Measurements from ENCODE around the gene SSC4D.
"Not testable (repeated sequence)": the region's sequence is repeated elsewhere in the genome, so short reads cannot be mapped to it uniquely, and the experiment has no call there.

Gene SSC4D

GRCh38 chr7:76421097-76421496 lies 11.6 kb upstream of the SSC4D start:
- DNase-seq (ENCODE audit: low read depth) = peak; percentile 92

GRCh38 chr7:76417654-76418310 lies 8.3 kb upstream of the SSC4D start:
- DNase-seq (ENCODE audit: low read depth) = not testable (repeated sequence)

- no peak for DNase-seq (ENCODE audit: low read depth)
Measured at GRCh38 chr7:76412249-76412648, 2.8 kb upstream of the SSC4D start.

DNA sequence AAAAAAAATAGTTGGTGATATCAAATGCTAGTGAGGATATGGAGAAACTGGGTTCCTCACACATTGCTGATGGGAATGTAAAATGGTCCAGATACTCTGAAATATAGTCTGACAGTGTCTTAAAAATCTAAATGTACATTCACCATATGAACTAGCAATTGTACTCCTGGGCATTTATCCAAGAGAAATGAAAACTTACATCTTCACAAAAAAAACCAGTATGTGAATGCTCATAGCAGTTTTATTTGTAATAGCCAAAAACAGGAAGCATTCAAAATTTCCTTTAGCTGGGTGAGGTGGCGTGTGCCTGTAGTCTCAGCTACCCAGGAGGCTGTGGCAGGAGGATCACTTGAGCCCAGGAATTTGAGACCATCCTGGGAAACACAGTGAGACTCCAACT lies 2.1 kb upstream of the SSC4D start:
- no peak for DNase-seq (ENCODE audit: low read depth)

DNA sequence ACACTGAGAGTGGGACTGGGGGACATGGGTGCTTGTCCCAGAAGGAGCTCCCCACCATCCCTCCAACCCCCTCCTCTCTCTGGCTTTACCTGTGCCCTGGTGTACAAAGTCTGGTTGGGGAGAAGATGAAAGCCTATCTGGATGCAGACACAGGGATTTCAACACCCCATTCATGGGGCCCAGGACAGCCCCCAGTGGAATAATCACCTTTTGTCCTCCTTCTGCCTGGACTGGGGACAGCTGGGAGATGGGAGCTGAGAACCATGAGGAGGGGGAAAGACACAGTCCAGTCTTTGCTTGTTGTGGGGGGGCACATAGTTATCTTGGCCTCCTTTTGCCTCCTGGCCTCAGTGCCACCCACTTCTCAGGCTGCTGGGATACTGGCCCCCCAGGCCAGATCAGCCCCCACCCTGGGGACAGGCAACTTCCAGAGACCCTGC lies 1.4 kb downstream of the SSC4D start:
- DNase-seq (ENCODE audit: low read depth) = no peak

DNA sequence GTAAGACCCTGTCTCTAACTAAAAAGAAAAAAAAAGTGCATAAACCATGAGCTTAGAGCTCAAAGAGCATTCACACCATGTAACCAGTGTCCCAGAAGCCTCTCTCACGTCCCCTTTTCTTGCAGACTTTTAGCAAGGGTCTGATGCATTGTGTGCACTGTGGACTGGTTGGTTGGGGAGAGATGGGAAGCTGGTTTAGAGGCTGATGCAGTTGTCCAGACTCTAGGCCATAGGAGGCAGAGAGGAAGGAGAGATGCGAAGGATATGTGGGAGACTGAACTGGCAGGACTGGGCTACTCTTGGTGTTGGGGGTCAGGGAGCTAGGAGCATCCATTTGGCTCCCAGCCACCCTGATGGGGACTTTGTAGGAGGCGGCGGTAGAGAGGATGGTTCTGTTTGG lies 1.8 kb downstream of the SSC4D start:
- DNase-seq (ENCODE audit: low read depth) = no peak

GRCh38 chr7:76405738-76406137 lies 3.8 kb downstream of the SSC4D start:
- no peak for DNase-seq (ENCODE audit: low read depth)

DNA sequence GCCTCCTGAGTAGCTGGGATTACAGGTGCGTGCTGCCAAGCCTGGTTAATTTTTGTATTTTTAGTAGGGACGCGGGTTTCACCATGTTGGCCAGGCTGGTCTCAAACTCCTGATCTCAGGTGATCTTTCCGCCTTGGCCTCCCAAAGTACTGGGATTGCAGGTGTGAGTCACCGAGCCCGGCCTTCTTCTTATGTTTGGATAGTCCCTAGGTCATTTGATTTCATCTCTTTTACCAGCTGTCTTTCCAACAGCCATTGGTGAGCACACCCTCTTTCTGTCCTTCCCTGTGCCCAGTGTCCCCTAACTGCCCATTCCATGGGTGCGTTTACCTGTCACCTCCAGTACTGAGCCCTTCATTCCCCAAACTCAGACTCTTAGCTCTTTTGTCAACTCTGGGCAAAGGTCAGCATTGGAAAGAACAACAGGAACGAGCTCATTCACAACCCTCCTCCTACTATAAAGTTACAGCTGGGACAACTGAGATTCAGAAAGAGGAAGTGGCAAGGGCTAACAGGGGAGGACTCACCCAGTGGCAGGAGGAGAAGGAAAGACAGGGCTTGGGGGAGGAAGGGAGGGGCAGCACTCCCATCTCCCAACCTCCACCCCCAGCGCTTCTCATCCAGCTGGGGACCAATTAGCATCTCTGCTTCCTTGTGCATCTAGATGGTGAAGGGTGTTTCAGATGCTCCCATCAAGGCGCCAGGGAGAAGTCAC lies 5.6 kb downstream of the SSC4D start:
- no peak for DNase-seq (ENCODE audit: low read depth)

DNA sequence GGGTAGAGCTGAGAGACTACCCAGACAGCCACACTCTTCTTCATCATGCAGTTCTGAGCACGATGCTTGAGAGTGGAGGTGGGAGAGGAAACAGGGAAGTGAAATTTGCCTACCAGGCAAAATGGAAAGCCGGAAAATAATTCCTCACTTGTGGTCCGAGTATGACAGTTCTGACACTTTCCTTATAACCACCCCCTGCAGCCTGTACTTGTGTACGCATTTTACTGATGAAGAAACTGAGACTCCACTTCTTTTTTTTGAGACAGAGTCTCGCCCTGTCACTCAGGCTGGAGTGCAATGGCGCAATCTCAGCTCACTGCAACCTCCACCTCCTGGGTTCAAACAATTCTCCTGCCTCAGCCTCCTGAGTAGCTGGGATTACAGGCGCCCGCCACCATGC lies 6.4 kb downstream of the SSC4D start:
- not testable (repeated sequence) for DNase-seq (ENCODE audit: low read depth)

DNA sequence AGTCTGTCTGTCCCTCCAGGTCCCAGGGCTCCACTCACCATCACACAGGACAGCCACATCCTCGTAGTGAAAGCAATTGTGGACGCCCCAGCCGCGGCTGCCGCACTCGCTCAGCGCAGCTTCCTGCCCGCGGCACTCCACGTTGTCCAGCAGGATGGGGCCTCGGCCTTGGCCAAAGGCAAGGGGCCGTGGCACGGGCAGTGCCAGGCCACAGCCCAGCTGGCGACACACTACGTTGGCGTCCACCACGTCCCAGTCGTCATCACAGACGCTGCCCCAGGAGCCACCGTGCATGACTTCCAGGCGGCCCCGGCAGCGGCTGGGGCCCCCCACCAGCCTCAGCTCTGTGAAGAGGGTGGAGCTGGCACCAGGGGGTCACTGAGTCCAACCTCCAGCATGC lies 9.2 kb downstream of the SSC4D start:
- no peak for DNase-seq (ENCODE audit: low read depth)

- no peak for DNase-seq (ENCODE audit: low read depth)
Measured at GRCh38 chr7:76397409-76398183, 11.9 kb downstream of the SSC4D start.

GRCh38 chr7:76396864-76397263 lies 12.6 kb downstream of the SSC4D start:
- DNase-seq (ENCODE audit: low read depth) = no peak

DNA sequence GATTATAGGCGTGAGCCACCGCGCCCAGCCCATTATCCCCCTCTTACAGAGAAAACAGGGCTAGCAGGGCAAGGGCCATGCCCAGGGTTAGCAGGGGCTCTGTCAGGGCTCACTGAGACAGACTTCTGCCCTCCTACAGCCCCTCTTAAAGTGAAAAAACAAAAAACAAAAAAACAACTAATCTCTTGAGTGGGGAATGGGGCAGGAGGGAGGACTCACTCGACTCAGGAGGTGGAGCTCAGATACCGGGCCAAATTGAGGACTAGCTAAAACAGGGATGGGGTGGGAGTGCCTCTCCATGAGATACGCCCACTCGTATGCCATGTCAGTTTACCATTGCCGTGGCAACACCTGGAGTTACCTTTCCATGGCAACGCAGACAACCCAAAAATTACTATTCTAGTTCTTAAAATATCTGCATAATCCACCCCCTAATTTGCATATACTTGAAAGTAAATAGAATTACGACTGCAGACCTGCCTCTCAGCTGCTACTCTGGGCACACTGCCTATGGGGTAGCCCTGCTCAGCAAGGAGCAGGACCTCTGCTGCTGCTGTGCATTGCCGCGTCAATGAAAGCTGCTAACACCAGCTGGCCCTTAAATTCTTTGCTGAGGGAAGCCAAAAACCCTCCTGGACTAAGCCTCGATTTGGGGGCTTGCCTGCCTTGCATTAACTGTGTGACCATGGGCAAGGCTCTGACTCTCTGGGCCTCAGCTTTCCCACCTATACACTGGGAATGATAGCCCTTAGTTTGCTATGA lies 13.4 kb downstream of the SSC4D start:
- DNase-seq (ENCODE audit: low read depth) = no peak

DNA sequence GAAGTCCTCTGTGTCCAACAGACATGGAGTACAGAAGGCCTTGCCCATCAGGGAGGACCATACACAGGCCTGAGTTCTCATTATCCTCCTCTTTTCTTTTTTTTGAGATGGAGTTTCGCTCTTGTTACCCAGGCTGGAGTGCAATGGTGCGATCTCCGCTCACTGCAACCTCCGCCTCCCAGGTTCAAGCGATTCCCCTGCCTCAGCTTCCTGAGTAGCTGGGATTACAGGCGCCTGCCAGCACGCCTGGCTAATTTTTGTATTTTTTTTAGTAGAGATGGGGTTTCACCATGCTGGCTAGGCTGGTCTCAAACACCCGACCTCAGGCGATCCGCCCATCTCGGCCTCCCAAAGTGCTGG lies 13.9 kb downstream of the SSC4D start:
- DNase-seq (ENCODE audit: low read depth) = not testable (repeated sequence)

GRCh38 chr7:76394957-76395356 lies 14.5 kb downstream of the SSC4D start:
- no peak for DNase-seq (ENCODE audit: low read depth)

DNA sequence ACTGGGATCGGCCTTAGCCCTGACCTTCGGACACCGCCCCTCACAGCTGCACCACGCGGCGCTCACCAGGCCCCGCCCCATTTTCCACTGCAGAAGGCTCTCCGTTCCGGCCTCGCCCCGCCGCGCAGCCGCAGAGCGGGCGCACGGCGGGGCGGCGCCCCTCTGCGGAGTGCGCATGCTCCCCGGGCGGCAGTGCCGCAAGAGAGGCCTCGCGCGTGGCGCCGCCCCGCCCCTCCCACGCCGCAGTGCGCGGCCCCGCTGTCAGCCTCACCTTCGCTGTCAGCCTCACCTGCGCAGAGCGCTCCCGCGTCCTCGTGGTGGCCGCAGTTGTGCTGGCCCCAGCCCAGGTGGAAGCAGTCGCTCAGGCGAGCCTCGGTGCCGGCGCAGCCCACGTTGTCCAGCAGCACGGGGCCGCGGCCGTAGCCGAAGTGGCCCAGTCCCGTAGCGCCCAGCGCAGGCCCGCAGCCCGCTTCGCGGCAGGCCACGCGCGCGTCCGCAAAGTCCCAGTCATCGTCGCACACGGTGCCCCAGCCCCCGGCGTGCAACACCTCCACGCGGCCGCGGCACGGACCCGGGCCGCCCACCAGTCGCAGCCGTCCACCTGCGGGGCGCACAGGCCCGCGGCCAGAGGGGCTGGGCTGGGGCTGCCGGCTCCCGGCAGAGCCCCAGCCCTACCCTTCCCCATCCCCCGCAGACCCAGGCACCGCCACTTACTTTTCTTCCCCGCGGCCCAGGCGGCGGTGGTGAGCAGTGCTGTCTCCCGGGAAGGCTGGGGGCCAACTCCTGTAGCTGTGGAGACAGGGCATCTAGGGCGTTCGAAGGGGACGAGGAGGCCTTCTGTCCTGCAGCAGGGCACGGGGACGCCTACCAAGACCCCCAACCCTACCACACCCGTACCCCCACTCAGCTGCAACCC lies 16.1 kb downstream of the SSC4D start:
- DNase-seq (ENCODE audit: low read depth) = peak; percentile 69

- DNase-seq (ENCODE audit: low read depth) = no peak
Measured at GRCh38 chr7:76392531-76393115, 16.9 kb downstream of the SSC4D start.

- no peak for DNase-seq (ENCODE audit: low read depth)
Measured at GRCh38 chr7:76390092-76390491, 19.4 kb downstream of the SSC4D start.

- not testable (repeated sequence) for DNase-seq (ENCODE audit: low read depth)
Measured at GRCh38 chr7:76387789-76388188, 21.7 kb downstream of the SSC4D start.

DNA sequence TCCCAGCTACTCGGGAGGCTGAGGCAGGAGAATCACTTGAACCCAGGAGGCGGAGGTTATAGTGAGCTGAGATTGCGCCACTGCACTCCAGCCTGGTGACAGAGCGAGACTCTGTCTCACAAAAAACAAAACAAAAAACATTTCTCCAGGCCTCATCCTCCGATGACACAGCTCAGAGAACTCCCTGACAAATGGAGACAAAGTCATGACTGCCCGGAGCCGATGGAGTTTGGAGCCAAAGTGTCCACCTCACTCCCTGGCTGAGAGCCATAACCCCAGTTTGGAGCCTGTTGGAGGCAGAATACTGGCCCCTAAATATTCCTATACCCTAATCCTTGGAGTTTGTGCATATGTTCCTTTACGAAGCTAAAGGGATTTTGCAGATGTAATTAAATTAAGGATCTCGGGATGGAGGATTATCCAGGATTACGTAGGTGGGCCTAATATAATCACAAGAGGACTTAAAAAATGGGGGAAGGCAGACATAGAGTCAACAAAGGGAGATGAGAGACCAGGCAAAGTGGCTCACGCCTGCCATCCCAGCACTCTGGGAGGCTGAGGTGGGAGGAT lies 22.7 kb downstream of the SSC4D start:
- DNase-seq (ENCODE audit: low read depth) = no peak
